Ovary (tissue), 9 donors: ENCODE measurements around the gene GTPBP1. TPM values are rescaled to one million over a fixed set of nuclear protein-coding genes. Genes with fewer than 3 reads are reported as not detected.

Source experiments
- DNase-seq, 5 donors: peaks; one replicate each; pipeline ENCODE4 v3.0.0-alpha.2; 2019 to 2020
- H3K27ac ChIP-seq, 2 donors: fragments of 200-600 bp; one replicate each; pipeline versions ENCODE4 v1.5.1 to v1.8.0; 2019 to 2022
- H3K27me3 ChIP-seq: fragments of 200-600 bp; one replicate; pipeline ENCODE4 v1.8.0; 2022
- H3K36me3 ChIP-seq: fragments of 200-600 bp; sonication (generic); one replicate; pipeline ENCODE4 v1.5.1; 2019
- H3K4me1 ChIP-seq: one replicate; pipeline ENCODE4 v1.8.1; 2013; ENCODE audit warnings: mild to moderate bottlenecking, moderate library complexity; ENCODE audit not compliant: insufficient read depth
- H3K4me3 ChIP-seq: fragments of 200-600 bp; sonication (generic); one replicate; pipeline ENCODE4 v1.5.1; 2017
- H3K9me3 ChIP-seq, 2 donors: fragments of 200-600 bp in 1 of 2; sonication (generic) in 1 of 2; one replicate each; pipeline versions ENCODE4 v1.5.1 to v1.8.1; 2013 to 2019; ENCODE audit warnings: mild to moderate bottlenecking in 1 of 2, moderate library complexity in 1 of 2
- EP300 ChIP-seq: sonication (generic); formaldehyde crosslinking; IDR thresholded peaks from one replicate; pipeline ENCODE4 v1.6.1; 2017; ENCODE audit warnings: antibody characterized with exemption
- POLR2A ChIP-seq: fragments of 450-650 bp; IDR thresholded peaks from one replicate; pipeline ENCODE4 v1.6.1; 2017; ENCODE audit warnings: antibody characterized with exemption, mild to moderate bottlenecking, moderate library complexity
- WGBS, 3 donors: extraction: QIAGEN DNeasy Blood & Tissue Kit in 1 of 3; methylation state at CpG; one replicate each; pipeline versions ENCODE4 v1.1.5 to v1.1.7; 2013 to 2017; 5-methylcytosine and 5-hydroxymethylcytosine counted together
- intact Hi-C, 4 donors: fragments of 100-400 bp; cut with DNase I; formaldehyde crosslinking; loops; one replicate each; pipeline versions ENCODE4 v1.11.0 to v1.15.1; 2022 to 2023
- polyA plus RNA-seq, 2 donors: library from polyadenylated mRNA; stranded (reverse); fragments of 200-250 nt in 1 of 2; fragments of 350-450 nt in 1 of 2; fragmentation: Illumina TruSeq in 1 of 2; extraction: RNeasy Lipid Tissue Mini Kit (QIAGEN cat#74804) in 1 of 2; gene quantifications; one replicate each; pipeline ENCODE4 v1.2.3, GENCODE V29; 2013 to 2014
- small RNA-seq: library from RNA; depleted of rRNA; stranded (forward); fragments of <200 nt; gene quantifications from one replicate; pipeline ENCODE3, GENCODE V24; 2016
- total RNA-seq, 7 donors: library from RNA; depleted of rRNA in 2 of 7; stranded (reverse); fragments of >200 nt in 2 of 7; fragmentation: NEBNext Ultra II Directional in 3 of 7; extraction: Animal tissue kit (Norgen Biotek cat#: 25700) in 3 of 7; gene quantifications; one replicate each; pipeline versions ENCODE4 v1.1.0 to v1.2.4, GENCODE V29; 2016 to 2023
- TF ChIP-seq, protein P1 (sequence below), 3 donors: fragments of 450-650 bp in 2 of 3; fragments of 200-600 bp in 1 of 3; IDR thresholded peaks; one replicate each; pipeline versions ENCODE4 v1.5.1 to v1.8.0; 2016 to 2022; ENCODE audit warnings: antibody characterized with exemption in 3 of 3, mild to moderate bottlenecking in 1 of 3
- donor health status: DM: no; HTN: no; CAD: no; lungs with moderate emphysema.
- donor health status: DM: no; HTN: no; CAD: no.
- donor health status: Bipolar disorder and iron deficiency.
- donor health status: DM: yes; HTN: yes; CAD: no.
- donor health status: DM: no; HTN: no; CAD: no.
- donor health status: DM: yes; HTN: yes; CAD: no.

GTPBP1 gene
- total and polyA plus RNA-seq, 9 donors: 16.9 to 71.3 (median 59.9) TPM

DNA sequence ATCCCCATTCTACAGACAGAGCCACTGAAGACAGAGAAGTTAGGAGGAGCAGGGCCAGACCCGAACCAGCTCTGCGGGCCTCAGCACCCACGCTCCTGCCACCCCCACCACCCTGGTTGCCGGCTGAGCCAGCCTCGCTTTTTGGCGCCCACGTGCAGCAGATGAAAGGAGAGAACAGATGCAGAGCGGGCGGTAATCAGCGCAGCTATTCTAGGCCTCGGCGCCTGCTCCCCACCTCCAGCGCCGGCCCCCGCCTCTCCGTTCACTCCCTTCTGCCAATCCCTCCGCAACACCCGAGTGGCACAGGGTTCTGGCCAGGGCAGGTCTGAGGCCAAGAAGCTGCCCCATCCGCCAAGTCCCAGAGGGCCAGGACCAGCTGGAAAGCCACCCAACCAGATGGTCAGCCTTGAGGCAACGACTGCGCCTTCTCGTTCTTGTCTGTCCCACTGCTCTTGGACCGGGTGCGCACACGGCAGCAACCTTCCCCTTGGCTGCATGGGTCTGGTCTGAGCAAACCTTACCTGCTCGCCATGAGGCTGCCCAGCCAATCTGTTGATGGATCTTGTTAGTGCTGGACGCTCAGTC is 71.4 kb downstream of the GTPBP1 start:
- Histone ChIP-seq H3K4me3 (no peak overlapping the region), H3K4me1 (no peaks in the 10 kb centered on the region), H3K27me3 (no peaks in the 10 kb centered on the region), H3K36me3 (no peaks in the 10 kb centered on the region), H3K27ac (no peak overlapping the region), H3K9me3 (no peaks in the 10 kb centered on the region)
- intact Hi-C loops: loop anchor here in 3 of 4 donors (10.0 kb wide), 3 partner anchors 68 to 338 kb away; partner anchors contain the start of gene NPTXR (in 1 of the 3)
- TF ChIP-seq POLR2A: no peak
- TF ChIP-seq EP300: no peak
- TF ChIP-seq, protein P1, sequence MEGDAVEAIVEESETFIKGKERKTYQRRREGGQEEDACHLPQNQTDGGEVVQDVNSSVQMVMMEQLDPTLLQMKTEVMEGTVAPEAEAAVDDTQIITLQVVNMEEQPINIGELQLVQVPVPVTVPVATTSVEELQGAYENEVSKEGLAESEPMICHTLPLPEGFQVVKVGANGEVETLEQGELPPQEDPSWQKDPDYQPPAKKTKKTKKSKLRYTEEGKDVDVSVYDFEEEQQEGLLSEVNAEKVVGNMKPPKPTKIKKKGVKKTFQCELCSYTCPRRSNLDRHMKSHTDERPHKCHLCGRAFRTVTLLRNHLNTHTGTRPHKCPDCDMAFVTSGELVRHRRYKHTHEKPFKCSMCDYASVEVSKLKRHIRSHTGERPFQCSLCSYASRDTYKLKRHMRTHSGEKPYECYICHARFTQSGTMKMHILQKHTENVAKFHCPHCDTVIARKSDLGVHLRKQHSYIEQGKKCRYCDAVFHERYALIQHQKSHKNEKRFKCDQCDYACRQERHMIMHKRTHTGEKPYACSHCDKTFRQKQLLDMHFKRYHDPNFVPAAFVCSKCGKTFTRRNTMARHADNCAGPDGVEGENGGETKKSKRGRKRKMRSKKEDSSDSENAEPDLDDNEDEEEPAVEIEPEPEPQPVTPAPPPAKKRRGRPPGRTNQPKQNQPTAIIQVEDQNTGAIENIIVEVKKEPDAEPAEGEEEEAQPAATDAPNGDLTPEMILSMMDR (IDR thresholded peaks at IDR 0.05): no peak
- WGBS, 3 donors: 87 to 91% (median 90%) methylated on average over 27 of the region's 27 CpGs
- no peak for DNase-seq

- no peak for DNase-seq
- intact Hi-C loops: loop anchor here in 1 of 4 donors (10.0 kb wide), 1 partner anchor 344 kb away; no protein-coding TSS in a partner anchor
- H3K4me3 ChIP-seq: no peak overlapping the region
- H3K4me1 ChIP-seq: peaks cover 5% of the 10 kb centered on the region
- 84 to 85% (median 85%) methylated on average over 13 of the region's 13 CpGs for WGBS, 3 donors
- no peaks in the 10 kb centered on the region for H3K27me3 ChIP-seq
- no peak overlapping the region for H3K27ac ChIP-seq
- H3K9me3 ChIP-seq: no peaks in the 10 kb centered on the region
- TF ChIP-seq, protein P1 (IDR thresholded peaks at IDR 0.05): no peak
- TF ChIP-seq EP300: no peak
- no peaks in the 10 kb centered on the region for H3K36me3 ChIP-seq
These were observed 75.3 kb downstream of the GTPBP1 start for GRCh38 chr22:38781033-38781432.

GRCh38 chr22:38782402-38783094 is 76.8 kb downstream of the GTPBP1 start:
- Histone ChIP-seq H3K9me3 (no peaks in the 10 kb centered on the region), H3K27ac (no peak overlapping the region), H3K36me3 (no peaks in the 10 kb centered on the region), H3K27me3 (no peaks in the 10 kb centered on the region), H3K4me3 (no peak overlapping the region), H3K4me1 (peaks cover 13% of the 10 kb centered on the region)
- no peak for DNase-seq
- intact Hi-C loops: loop anchor here in 1 of 4 donors (10.0 kb wide), 1 partner anchor 342 kb away; no protein-coding TSS in a partner anchor
- 48 to 58% (median 49%) methylated on average over 13 of the region's 13 CpGs for WGBS, 3 donors
- TF ChIP-seq, protein P1 (IDR thresholded peaks at IDR 0.05): no peak
- TF ChIP-seq EP300: no peak
- TF ChIP-seq POLR2A: no peak

Small RNA genes lying within 50 kb of the gene (small RNA-seq; reads per million reads assigned to genes)
- gene AL021707.8: not detected

Other genes starting within 250 kb of the GTPBP1 start
- gene KDELR3, start 237.8 kb upstream of the GTPBP1 start, total RNA-seq: 1 to 10 TPM in 6 of 7 donors, under 1 TPM in 1; 0.81 to 8.3 (median 2.3) TPM
- gene KDELR3, start 237.8 kb upstream of the GTPBP1 start, polyA plus RNA-seq: 10 to 100 TPM in 1 of 2 donors, 1 to 10 TPM in 1; 2.4 to 26.9 TPM
- gene DDX17, start 199.6 kb upstream of the GTPBP1 start, total RNA-seq: 100 to 1,000 TPM; 435 to 602 (median 515) TPM
- 100 to 1,000 TPM; 215 to 412 TPM for gene DDX17, start 199.6 kb upstream of the GTPBP1 start, polyA plus RNA-seq
- 10 to 100 TPM in 1 of 7 donors, 1 to 10 TPM in 5, under 1 TPM in 1; 0.95 to 12.2 (median 2.1) TPM for gene DMC1, start 135.8 kb upstream of the GTPBP1 start, total RNA-seq
- 1 to 10 TPM in 1 of 2 donors, under 1 TPM in 1; 0.82 to 2.1 TPM for gene DMC1, start 135.8 kb upstream of the GTPBP1 start, polyA plus RNA-seq
- gene FAM227A, start 49.6 kb upstream of the GTPBP1 start, total RNA-seq: 1 to 10 TPM in 6 of 7 donors, under 1 TPM in 1; 1.00 to 7.4 (median 2.5) TPM
- gene FAM227A, start 49.6 kb upstream of the GTPBP1 start, polyA plus RNA-seq: under 1 TPM; 0.72 to 0.76 TPM
- 10 to 100 TPM; 15.5 to 45.2 (median 35.0) TPM for gene CBY1, start 49.3 kb upstream of the GTPBP1 start, total RNA-seq
- gene CBY1, start 49.3 kb upstream of the GTPBP1 start, polyA plus RNA-seq: 10 to 100 TPM; 54.0 to 84.0 TPM
- gene TOMM22, start 24.0 kb upstream of the GTPBP1 start, total RNA-seq: 10 to 100 TPM; 30.0 to 68.3 (median 57.7) TPM
- gene TOMM22, start 24.0 kb upstream of the GTPBP1 start, polyA plus RNA-seq: 10 to 100 TPM; 30.6 to 96.3 TPM
- gene JOSD1, start 5.0 kb upstream of the GTPBP1 start, total RNA-seq: 100 to 1,000 TPM in 1 of 7 donors, 10 to 100 TPM in 6; 43.1 to 138 (median 48.7) TPM
- 10 to 100 TPM; 33.6 to 55.2 TPM for gene JOSD1, start 5.0 kb upstream of the GTPBP1 start, polyA plus RNA-seq
- 100 to 1,000 TPM; 152 to 311 (median 205) TPM for gene SUN2, start 50.1 kb downstream of the GTPBP1 start, total RNA-seq
- gene SUN2, start 50.1 kb downstream of the GTPBP1 start, polyA plus RNA-seq: 100 to 1,000 TPM in 1 of 2 donors, 10 to 100 TPM in 1; 21.2 to 156 TPM
- gene DNAL4, start 88.2 kb downstream of the GTPBP1 start, total RNA-seq: 10 to 100 TPM; 12.1 to 26.4 (median 16.3) TPM
- gene DNAL4, start 88.2 kb downstream of the GTPBP1 start, polyA plus RNA-seq: 10 to 100 TPM; 12.2 to 23.5 TPM
- gene NPTXR, start 138.1 kb downstream of the GTPBP1 start, total RNA-seq: 10 to 100 TPM in 5 of 7 donors, 1 to 10 TPM in 2; 5.2 to 23.1 (median 15.4) TPM
- gene NPTXR, start 138.1 kb downstream of the GTPBP1 start, polyA plus RNA-seq: 1 to 10 TPM; 5.3 to 6.3 TPM
- 100 to 1,000 TPM in 5 of 7 donors, 10 to 100 TPM in 2; 32.7 to 175 (median 120) TPM for gene CBX6, start 166.3 kb downstream of the GTPBP1 start, total RNA-seq
- 10 to 100 TPM; 22.6 to 26.4 TPM for gene CBX6, start 166.3 kb downstream of the GTPBP1 start, polyA plus RNA-seq